GM18508 (cell line): ENCODE data around the gene HELZ2.
"Not testable (repeated sequence)": the region's sequence is repeated elsewhere in the genome, so short reads cannot be mapped to it uniquely, and the experiment has no call there.

Experiments used
- ATAC-seq: cut with Tn5 transposase; IDR thresholded peaks from one replicate; pipeline ENCODE4 v1.9.1; 2021; ENCODE audit warnings: moderate number of reproducible peaks; ENCODE audit not compliant: insufficient read depth, unreplicated experiment

HELZ2 gene

GRCh38 chr20:63579017-63579694 lies 5.1 kb upstream of the HELZ2 start:
- ATAC-seq: no peak

DNA sequence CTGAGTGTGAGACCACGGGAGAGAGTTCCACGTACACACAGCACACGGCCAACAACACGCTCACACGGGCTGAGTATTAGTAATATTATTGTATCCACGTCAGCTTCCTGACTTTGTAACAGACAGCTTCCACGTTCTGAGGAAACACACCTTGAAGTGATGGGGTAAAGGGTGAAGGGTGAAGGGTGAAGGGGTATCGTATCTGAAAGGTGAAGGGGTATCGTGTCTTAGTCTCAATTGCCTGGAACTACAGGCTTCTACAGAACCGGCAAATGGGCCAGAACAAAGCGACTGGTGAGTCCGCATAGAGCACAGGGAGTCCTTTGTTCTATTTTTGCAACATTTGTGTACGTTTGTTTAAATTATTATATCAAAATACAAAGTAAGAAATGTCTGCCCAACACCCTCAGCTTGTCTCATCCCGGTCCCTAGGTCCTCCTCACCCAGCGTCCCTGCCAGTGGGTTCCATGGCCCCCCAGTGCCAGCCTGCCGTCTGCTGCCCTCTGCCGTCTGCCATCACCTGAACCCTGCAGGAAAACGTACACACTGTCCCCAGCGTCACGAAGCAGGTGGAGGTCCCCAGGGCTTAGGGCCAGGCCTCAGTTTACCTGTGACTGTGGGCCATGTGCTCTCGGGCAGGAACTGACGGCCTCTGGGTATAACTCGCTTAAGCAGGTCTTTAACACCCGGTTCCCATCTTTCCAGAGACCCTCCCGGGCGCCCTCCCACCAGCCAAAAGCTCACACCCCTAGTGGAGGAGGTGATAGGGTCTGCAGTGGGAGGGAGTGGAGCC lies 4.4 kb upstream of the HELZ2 start:
- ATAC-seq: no peak

DNA sequence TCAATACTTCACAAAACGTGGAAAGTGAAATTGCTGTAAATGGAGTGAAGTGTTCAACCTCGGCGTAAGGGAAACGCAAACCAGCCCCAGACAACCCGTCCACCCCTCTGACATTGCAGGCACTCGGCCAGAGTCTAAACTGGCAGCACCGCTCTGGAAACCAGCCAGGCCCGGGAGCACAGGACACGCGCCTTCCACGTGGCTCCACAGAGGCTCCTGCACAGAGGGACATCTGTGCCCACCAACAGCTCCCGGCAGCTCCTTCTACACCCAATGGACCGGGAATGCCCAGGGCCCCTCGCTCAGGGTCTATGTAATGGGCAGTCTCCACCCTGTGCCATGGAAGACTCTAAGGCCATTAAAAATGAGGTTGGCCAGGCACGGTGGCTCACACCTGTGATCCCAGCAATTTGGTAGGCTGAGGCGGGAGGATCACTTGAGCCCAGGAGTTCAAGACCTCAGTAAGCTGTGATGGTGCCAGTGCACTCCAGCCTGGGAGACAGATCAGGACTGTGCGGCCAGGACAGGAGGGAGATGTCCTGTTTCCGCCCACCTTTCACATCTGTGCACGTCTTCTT lies 3.4 kb upstream of the HELZ2 start:
- no peak for ATAC-seq

DNA sequence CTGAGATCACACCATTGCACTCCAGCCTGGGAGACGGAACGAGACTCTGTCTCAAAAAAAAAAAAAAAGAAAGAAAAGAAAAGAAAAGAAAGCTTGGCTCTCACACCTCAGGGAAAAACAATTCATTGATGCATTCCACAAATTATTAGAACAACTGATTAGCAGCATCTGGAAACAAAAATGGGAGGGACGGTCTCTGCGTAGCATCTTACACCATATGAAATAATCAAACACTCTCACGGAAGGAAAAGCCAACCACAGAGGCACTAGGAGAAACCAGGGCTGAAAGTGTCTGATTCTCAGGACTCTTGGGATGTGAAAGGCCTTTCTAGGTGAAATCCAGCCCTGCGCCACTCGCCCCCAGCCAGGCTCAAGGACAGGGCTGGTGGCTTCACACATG lies 2.3 kb upstream of the HELZ2 start:
- no peak for ATAC-seq

DNA sequence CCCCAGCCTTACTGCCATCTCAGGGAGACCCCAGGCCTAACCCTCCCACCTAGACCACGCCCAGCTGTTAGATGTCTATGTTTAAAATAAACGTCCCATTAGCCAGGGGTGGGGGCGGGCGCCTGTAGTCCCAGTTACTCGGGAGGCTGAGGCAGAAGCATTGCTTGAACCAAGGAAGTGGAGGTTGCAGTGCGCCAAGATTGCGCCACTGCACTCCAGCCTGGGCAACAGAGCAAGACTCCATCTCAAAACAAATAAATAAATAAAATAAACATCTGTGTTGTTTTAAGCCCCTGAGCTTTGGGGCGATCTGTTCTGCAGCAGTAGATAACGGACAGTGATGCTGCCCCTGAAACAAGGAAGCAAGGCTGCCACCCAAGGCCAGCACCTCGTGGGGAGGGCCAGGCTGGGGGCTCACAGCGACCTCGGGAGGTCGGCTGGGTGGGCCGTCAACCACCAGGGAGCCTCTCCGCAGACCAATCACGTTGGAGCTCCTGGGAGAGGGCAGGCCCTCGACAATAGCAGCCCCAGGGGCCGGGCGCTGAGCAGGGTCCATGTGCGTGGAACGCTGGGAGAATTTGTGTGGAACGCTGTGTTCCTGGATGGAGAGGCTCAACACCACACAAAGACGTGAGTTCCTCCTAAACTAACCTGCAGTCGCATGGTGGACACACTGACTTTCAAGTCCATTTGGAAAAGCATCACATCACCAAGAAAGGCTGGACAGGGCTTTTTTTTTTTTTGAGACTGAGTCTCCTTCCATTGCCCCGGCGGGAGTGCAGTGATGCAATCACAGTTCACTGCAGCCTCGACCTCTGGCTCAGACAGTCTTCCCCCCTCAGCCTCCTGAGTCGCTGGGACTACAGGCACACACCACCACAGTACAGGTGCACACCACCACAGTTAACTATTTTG lies 1.0 kb upstream of the HELZ2 start:
- no peak for ATAC-seq

DNA sequence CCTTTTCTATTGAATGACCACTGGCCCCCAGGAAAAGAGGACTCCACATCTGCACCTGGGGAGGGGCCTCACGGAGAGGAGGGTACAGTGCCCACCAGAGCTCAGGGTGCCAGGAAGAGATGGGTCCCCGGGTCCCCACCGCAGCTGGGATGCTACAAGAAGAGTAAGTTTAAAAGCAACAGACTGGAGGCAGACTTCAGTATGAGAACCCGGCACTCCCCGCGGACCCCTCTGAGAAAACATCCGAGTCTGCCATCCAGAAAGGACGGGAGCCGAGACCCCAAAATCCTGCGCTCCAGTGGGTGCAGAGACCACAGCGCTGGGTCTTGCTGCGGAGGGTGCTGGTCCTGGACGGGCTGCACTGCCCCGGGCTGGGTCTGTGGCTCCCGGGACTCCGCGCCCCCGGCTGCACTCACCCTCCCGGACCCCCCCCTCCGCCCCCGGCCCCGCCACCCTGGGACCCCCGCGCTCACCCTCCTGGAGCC lies 350 bp downstream of the HELZ2 start:
- ATAC-seq: no peak

DNA sequence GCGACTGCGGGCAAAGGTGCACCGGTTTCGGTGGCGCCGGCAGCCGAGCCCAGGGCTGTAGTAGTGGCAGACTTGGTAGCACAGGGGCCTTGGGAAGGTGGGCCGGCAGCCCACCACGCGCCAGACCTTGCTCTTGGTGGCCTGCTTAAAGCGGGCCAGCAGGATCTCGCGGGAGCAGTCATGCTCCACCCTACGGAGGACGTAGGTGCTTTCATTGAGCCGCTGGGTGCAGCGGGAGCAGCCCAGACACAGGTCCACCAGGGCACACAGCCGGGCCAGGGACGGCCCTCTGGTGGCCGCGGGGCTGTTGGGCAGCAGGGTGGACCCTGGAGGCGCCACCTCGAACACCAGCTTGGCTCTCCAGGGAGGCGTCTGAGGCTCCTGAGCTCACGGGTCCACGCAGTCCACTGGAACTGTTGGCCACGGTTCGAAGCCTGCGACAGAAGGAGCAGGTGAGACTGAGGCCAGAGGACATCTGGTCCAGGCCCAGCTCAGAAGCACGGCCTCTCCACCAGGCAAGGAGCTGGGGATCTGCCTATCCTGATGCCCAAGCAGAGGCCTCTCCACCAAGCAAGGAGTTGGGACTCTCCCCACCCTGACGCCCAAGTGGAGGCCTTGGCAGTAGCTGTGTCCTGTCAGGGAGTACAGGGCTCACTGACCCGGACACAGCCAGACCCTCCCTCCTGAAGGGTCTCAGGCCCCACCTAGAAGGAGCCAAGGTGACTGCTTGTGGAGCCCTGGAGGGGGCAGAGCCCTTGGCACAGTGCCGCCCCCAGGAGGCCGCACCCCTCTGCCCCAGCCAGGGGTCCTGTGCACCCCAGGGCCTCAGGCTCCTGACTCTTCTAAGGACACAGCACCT lies 1.0 kb downstream of the HELZ2 start:
- no peak for ATAC-seq

DNA sequence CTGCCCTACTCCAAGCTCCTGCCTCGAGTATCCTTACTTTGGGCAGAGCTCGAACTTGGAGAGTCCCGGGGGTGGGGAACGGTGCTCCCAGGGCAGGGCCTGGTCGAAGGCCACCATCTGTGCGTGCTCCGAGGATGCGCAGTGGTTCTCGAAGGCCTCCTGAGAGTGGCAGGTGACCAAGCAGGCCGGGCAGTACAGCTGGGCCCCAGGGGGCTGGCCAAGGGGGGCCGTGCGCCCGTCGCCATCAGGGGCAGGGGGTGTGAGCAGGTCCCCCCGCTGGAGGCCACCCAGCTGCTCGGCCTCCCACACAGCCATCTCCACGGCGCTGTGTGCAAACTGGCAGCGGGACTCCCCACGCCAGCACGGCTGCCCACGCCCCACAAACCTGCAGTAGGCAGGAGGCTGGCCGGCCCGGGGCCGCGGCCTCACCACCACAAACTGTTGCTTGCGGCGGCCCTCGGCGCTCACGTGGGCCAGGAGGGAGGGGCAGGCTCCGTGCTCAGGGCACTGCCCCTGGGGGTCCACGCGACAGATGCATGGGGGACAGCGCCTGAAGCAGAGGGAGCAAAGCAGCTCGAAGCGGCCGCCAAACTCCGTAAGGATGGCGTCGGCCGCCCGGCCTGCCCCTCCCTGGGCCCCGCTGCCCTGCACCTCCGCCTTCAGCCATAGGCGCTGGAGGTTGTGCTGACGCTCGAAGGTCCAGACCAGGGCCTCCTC lies 1.8 kb downstream of the HELZ2 start:
- ATAC-seq: no peak

DNA sequence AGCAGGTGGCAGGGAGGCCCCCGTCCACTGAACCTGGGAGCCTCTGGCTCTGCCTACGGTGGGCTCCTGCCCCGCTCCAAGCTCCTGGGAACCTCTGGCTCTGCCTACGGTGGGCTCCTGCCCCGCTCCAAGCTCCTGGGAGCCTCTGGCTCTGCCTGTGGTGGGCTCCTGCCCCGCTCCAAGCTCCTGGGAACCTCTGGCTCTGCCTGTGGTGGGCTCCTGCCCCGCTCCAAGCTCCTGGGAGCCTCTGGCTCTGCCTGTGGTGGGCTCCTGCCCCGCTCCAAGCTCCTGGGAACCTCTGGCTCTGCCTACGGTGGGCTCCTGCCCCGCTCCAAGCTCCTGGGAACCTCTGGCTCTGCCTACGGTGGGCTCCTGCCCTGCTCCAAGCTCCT lies 3.0 kb downstream of the HELZ2 start:
- ATAC-seq: not testable (repeated sequence)

GRCh38 chr20:63570281-63571086 lies 3.6 kb downstream of the HELZ2 start:
- ATAC-seq: no peak

DNA sequence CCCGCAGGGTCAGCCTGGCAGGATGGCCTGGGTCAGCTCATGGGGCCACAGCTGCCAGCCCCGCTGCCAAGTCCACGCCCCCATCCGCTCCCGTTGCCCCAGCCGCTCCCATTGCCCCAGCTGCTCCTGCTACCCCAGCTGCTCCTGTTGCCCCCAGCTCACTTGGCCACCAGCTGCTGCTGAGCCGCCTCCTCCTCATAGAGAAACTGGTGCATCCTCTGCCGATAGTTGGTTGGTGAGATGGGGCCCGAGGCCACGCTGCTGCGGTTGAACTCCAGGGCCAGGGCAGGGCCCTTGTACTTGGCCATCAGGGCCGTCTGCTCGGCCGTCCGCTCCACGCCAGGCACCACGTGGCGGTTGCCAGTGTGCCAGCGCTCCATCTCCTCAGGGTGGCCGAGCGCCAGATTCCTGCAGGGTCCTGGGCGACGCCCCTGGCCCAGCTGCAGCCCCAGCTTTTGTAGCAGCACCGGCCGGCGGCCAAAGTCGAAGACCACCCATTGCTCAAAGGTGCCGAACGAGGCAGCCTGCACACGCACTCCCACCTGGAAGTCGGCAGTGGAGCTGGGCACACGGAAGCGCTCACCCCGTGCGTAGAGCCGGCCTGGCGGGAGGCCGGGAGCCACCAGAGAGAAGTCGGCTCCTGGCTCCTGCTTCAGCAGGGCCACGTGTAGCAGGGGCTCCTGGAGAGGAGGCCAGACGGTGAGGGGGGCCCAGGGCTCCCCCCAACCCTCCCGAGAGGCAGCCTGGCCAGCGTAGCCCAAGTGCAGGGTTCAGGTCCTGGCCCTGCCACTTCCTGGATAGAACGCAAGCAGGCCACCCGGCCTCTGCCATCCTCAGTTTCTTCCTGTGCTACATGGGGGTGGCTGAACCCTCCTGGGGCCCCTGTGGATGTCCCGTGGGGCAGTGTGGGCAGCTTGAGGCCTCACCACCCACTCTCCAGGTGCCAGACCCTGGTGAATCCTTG lies 4.8 kb downstream of the HELZ2 start:
- ATAC-seq: no peak

- no peak for ATAC-seq
Measured at GRCh38 chr20:63568170-63568981, 5.7 kb downstream of the HELZ2 start.

- no peak for ATAC-seq
Measured at GRCh38 chr20:63567386-63568169, 6.5 kb downstream of the HELZ2 start.

DNA sequence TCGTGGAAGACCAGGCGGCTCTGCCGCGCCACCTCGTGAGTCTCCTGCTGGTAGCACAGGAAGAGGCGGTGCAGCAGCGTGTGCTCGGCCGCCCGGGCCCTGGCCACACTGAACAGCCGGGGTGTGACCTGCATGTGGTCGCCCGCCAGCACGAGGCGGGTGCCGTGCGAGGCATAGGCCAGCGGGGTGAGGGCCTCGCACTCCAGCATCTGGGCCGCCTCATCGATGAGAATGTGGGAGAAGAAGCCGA lies 7.0 kb downstream of the HELZ2 start:
- ATAC-seq: no peak

DNA sequence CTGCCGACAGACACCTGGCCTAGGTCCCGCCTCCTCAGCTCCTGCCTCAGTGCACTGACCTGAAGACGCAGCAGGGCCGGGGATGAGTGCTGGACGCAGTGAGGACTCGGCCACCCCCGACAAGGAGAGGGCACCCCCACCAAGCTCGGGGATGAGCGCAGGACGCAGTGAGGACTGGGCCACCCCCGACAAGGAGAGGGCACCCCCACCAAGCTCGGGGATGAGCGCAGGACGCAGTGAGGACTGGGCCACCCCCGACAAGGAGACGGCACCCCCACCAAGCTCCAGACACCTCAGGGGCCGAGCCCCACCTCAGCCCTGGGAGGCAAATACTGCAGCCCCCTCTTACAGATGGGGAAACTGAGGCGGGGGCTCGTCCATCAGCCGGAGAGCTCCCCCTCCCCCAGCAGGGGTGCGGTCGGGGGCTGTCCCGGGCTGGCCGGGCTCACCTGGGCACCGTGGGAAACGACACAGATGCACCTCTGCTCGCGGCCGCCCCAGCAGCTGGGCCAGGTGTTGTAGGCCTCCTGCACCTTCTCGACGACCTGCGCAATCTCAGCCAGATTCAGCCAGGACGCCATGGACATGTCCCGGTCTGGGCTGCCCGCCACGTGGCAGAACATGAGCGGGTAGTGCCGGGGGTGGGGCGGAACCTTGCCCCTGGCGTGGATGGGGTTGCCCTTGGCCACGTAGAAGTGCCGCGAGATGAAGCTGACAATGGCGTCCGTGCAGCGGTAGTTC lies 7.5 kb downstream of the HELZ2 start:
- ATAC-seq: no peak
